GM12865 (cell line): Measurements from ENCODE around the gene RANBP3.

Experiments
- DNase-seq: peaks from one replicate; pipeline ENCODE4 v3.0.0; 2010; ENCODE audit warnings: low read depth
- H3K4me3 ChIP-seq: 2 replicates; pipeline ENCODE4 v1.5.1; 2011; ENCODE audit warnings: mild to moderate bottlenecking, low read depth, low read length, control low read depth
- TF ChIP-seq, protein P1 (sequence below): IDR thresholded peaks from 2 replicates; pipeline ENCODE4 v1.5.1; 2011; ENCODE audit warnings: low read length, control low read depth, low read depth, inconsistent platforms; ENCODE audit not compliant: insufficient read depth; ENCODE audit errors: missing control alignments

RANBP3 gene

GRCh38 chr19:5940260-5941208, 37.4 kb downstream of the RANBP3 start:
- TF ChIP-seq, protein P1, sequence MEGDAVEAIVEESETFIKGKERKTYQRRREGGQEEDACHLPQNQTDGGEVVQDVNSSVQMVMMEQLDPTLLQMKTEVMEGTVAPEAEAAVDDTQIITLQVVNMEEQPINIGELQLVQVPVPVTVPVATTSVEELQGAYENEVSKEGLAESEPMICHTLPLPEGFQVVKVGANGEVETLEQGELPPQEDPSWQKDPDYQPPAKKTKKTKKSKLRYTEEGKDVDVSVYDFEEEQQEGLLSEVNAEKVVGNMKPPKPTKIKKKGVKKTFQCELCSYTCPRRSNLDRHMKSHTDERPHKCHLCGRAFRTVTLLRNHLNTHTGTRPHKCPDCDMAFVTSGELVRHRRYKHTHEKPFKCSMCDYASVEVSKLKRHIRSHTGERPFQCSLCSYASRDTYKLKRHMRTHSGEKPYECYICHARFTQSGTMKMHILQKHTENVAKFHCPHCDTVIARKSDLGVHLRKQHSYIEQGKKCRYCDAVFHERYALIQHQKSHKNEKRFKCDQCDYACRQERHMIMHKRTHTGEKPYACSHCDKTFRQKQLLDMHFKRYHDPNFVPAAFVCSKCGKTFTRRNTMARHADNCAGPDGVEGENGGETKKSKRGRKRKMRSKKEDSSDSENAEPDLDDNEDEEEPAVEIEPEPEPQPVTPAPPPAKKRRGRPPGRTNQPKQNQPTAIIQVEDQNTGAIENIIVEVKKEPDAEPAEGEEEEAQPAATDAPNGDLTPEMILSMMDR: no peak
- DNase-seq: no peak
- H3K4me3 ChIP-seq: no peak overlapping the region

GRCh38 chr19:5937550-5937949, 40.4 kb downstream of the RANBP3 start:
- H3K4me3 ChIP-seq: no peak overlapping the region
- no peak for DNase-seq
- TF ChIP-seq, protein P1: no peak

GRCh38 chr19:5936292-5936592, 41.7 kb downstream of the RANBP3 start:
- no peak overlapping the region for H3K4me3 ChIP-seq
- TF ChIP-seq, protein P1: no peak
- DNase-seq: no peak

DNA sequence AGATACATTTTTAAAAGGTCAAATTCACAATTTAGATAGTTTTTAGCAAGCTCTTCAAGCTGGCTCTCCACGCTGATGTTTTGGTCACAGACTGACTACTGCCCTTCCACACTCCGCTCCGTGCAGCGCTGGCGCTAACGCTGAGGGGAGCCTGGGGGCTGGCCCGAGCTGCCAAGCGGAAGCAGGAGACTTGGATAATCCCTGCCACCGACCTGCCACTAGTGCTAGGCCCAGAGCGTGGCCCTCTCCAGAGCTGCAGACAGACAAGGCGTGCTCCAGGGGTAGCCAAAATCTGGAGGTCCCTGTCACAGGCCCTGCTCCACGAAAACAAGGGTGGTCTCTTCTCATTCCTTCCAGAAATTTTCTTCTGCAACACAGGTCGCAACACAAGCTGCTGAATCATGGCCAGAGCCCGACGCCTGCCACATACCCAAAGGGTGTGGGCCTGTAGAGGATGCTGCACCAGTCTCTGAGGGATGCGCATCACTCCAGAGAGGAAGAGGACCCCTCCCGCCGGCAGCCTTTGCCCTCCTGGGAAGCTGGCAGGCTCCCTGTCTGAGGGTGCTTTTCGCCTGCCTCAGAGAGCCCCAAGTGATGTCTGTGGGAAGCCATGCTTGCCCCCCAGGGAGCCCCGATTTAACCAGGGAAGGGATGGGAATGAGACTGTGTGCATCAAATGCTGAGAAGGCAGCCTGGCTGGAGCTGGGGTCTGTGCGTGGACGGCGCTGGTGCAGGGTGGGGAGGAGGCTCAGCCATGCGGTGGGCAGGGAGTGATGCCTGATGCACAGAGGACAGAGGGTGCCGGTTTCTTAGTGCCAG, 42.3 kb downstream of the RANBP3 start:
- DNase-seq: no peak
- TF ChIP-seq, protein P1: no peak
- no peak overlapping the region for H3K4me3 ChIP-seq

DNA sequence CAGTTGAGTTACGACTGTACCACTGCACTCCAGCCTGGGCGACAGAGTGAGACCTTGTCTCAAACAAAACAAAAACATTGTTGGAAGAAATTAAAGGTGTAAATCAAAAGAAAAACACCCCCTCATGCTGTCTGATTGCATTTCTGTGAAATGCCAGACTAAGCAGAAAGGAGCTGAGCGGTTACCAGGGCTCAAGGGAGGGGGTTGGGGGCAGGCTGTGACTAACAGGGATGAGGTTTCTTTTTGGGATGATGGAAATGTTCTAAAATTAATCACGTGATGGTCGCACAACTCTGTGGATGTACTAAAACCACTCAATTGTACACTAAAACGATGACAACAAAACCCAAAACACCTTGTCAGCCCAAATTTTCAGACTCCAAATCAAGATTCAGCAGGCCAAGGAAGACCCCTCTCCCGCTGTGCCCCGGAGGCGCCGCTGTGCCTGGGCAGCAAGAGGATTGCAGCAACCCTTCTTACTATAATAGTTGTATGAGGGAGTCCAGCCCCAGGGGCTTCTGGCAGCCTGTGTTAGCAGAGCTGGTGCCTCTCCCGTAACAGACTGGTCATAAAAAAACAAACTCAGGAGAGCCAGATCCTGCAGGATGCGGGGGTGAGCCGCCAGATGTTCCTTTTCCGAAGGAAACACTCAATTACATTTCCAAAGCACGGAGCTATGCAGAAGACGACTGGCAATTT, 43.0 kb downstream of the RANBP3 start:
- TF ChIP-seq, protein P1: no peak
- no peak for DNase-seq
- H3K4me3 ChIP-seq: no peak overlapping the region

DNA sequence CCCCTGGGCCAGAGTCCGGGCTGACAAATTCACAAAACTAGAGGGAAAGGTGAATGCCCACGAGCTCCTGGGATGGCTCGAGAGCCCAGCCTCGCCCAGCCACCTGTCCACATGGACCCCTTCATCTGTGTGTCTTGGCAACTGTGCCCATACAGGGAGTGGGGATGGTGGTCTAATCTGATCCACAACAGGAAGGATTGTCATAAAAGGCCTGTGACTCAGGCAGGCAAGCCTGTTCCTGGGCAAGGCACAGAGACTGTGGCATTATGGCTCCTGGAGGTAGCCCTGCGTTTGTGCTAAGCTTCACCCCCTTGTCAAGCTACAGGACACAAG, 43.9 kb downstream of the RANBP3 start:
- DNase-seq: no peak
- H3K4me3 ChIP-seq: no peak overlapping the region
- TF ChIP-seq, protein P1: no peak
